SK-N-SH (cell line): ENCODE results near the gene AGPAT3.

ENCODE experiments used
- CHD2 ChIP-seq: fragments of 150-350 bp; IDR thresholded peaks from 2 replicates; pipeline ENCODE4 v1.6.1; 2018; ENCODE audit warnings: low read length; ENCODE audit not compliant: partially characterized antibody
- CTCF ChIP-seq: fragments of 200-600 bp; sonication (generic); IDR thresholded peaks from 2 replicates; pipeline ENCODE4 v1.6.1; 2017; ENCODE audit warnings: antibody characterized with exemption, mild to moderate bottlenecking, moderate library complexity
- IRF3 ChIP-seq: fragments of 150-350 bp; IDR thresholded peaks from 2 replicates; pipeline ENCODE4 v1.6.1; 2016; ENCODE audit warnings: mild to moderate bottlenecking, low read depth, low read length
- RAD21 ChIP-seq: IDR thresholded peaks from 2 replicates; pipeline ENCODE4 v1.6.1; 2012; ENCODE audit warnings: mild to moderate bottlenecking, low read length
- TCF12 ChIP-seq: IDR thresholded peaks from 2 replicates; pipeline ENCODE4 v1.4.0; 2012

- TF ChIP-seq CTCF, result no peak
- no peak for TF ChIP-seq CHD2
- TF ChIP-seq RAD21, result no peak
- TF ChIP-seq TCF12, result no peak
- TF ChIP-seq IRF3, result no peak
Observed at GRCh38 chr21:44029460-44030087, 164.6 kb downstream of the AGPAT3 start.
